Neural cell (in vitro differentiated cells): ENCODE results near the gene LYPD6B. TPM values are rescaled to one million over a fixed set of nuclear protein-coding genes. Genes with fewer than 3 reads are reported as not detected.

Experiments
- H2AFZ ChIP-seq: fragments of 200-600, 300-800 bp; sonication (generic), shearing (Covaris generic); 2 replicates; pipeline ENCODE4 v1.6.0; 2014; ENCODE audit warnings: low read depth, mild to moderate bottlenecking, antibody characterized with exemption, low read length, moderate library complexity
- H3F3A ChIP-seq: fragments of 200-600 bp; shearing (Covaris generic); 2 replicates; pipeline ENCODE4 v1.6.1; 2016; ENCODE audit warnings: mild to moderate bottlenecking, moderate library complexity, mixed read lengths, antibody characterized with exemption, low read length; ENCODE audit not compliant: insufficient read depth, poor library complexity, severe bottlenecking
- H3K27ac ChIP-seq: fragments of 200-600, 300-800 bp; sonication (generic), shearing (Covaris generic); 2 replicates; pipeline ENCODE4 v1.5.1; 2014; ENCODE audit warnings: mild to moderate bottlenecking, low read length, moderate library complexity
- H3K27me3 ChIP-seq: fragments of 300-800, 200-600 bp; sonication (generic), shearing (Covaris generic); 2 replicates; pipeline ENCODE4 v1.6.0; 2014; ENCODE audit warnings: mild to moderate bottlenecking, low read depth, low read length, moderate library complexity; ENCODE audit not compliant: insufficient read depth
- H3K36me3 ChIP-seq: fragments of 300-800, 200-600 bp; sonication (generic), shearing (Covaris generic); 2 replicates; pipeline ENCODE4 v1.5.1; 2014; ENCODE audit warnings: mild to moderate bottlenecking, antibody characterized with exemption, low read length, moderate library complexity; ENCODE audit not compliant: insufficient read depth
- H3K4me2 ChIP-seq: fragments of 300-800, 200-600 bp; sonication (generic), shearing (Covaris generic); 2 replicates; pipeline ENCODE4 v1.6.0; 2014; ENCODE audit warnings: mild to moderate bottlenecking, low read length
- H3K4me3 ChIP-seq: fragments of 300-800, 200-600 bp; sonication (generic), shearing (Covaris generic); 2 replicates; pipeline ENCODE4 v1.5.1; 2014; ENCODE audit warnings: mild to moderate bottlenecking, low read length, moderate library complexity
- H3K79me2 ChIP-seq: fragments of 200-600 bp; shearing (Covaris generic); replicated peaks from 2 replicates; pipeline ENCODE4 v1.6.0; 2014; ENCODE audit warnings: mild to moderate bottlenecking, low read length, moderate library complexity; ENCODE audit not compliant: insufficient read depth
- H3K9ac ChIP-seq: fragments of 300-800, 200-600 bp; sonication (generic), shearing (Covaris generic); 2 replicates; pipeline ENCODE4 v1.6.1; 2016; ENCODE audit warnings: mild to moderate bottlenecking, low read length, mixed read lengths
- H3K9me2 ChIP-seq: fragments of 200-600 bp; shearing (Covaris generic); 2 replicates; pipeline ENCODE4 v1.6.1; 2016; ENCODE audit warnings: mild to moderate bottlenecking, low read length, mixed read lengths; ENCODE audit not compliant: insufficient read depth
- H3K9me3 ChIP-seq: fragments of 200-600, 300-800 bp; sonication (generic), shearing (Covaris generic); 2 replicates; pipeline ENCODE4 v1.6.1; 2016; ENCODE audit warnings: mild to moderate bottlenecking, mixed run types, low read length, moderate library complexity, mixed read lengths
- H4K20me1 ChIP-seq: fragments of 200-600 bp; shearing (Covaris generic); 2 replicates; pipeline ENCODE4 v1.6.1; 2016; ENCODE audit warnings: mild to moderate bottlenecking, mixed run types; ENCODE audit not compliant: insufficient read depth
- CTCF ChIP-seq: fragments of 450-650 bp; IDR thresholded peaks from 2 replicates; pipeline ENCODE4 v1.5.1; 2014; ENCODE audit warnings: antibody characterized with exemption, mild to moderate bottlenecking, moderate library complexity; ENCODE audit not compliant: poor library complexity, severe bottlenecking
- EP300 ChIP-seq: fragments of 450-650 bp; conservative IDR thresholded peaks from 2 replicates; pipeline ENCODE4 v1.6.1; 2014; ENCODE audit warnings: antibody characterized with exemption, mild to moderate bottlenecking, moderate library complexity; ENCODE audit not compliant: poor library complexity, severe bottlenecking
- MXI1 ChIP-seq: fragments of 450-650 bp; conservative IDR thresholded peaks from 2 replicates; pipeline ENCODE4 v1.6.1; 2014; ENCODE audit warnings: antibody characterized with exemption, mild to moderate bottlenecking; ENCODE audit not compliant: poor library complexity, severe bottlenecking
- POLR2AphosphoS5 ChIP-seq: IDR thresholded peaks from 2 replicates; pipeline ENCODE4 v1.6.1; 2012
- SMC3 ChIP-seq: fragments of 450-650 bp; conservative IDR thresholded peaks from 2 replicates; pipeline ENCODE4 v1.6.1; 2014; ENCODE audit warnings: antibody characterized with exemption, mild to moderate bottlenecking, moderate library complexity; ENCODE audit not compliant: poor library complexity
- TAF1 ChIP-seq: IDR thresholded peaks from 2 replicates; pipeline ENCODE4 v1.6.1; 2012; ENCODE audit warnings: low read depth
- polyA plus RNA-seq: library from polyadenylated mRNA; depleted of rRNA; stranded (reverse); fragments of >200 nt; gene quantifications from 2 replicates; pipeline ENCODE4 v1.2.3, GENCODE V29; 2014
- TF ChIP-seq, protein P1 (sequence below): IDR thresholded peaks from 2 replicates; pipeline ENCODE4 v1.6.1; 2012; ENCODE audit warnings: borderline replicate concordance

The LYPD6B gene
- polyA plus RNA-seq, 1 donor from 2014 or later, result 0.68 TPM

- Histone ChIP-seq H2AFZ (no peak overlapping the region), H3K79me2 (no peaks in the 10 kb centered on the region), H3K9me2 (no peaks in the 10 kb centered on the region)
Observed at GRCh38 chr2:149103081-149103620, 64.7 kb downstream of the LYPD6B start.

DNA sequence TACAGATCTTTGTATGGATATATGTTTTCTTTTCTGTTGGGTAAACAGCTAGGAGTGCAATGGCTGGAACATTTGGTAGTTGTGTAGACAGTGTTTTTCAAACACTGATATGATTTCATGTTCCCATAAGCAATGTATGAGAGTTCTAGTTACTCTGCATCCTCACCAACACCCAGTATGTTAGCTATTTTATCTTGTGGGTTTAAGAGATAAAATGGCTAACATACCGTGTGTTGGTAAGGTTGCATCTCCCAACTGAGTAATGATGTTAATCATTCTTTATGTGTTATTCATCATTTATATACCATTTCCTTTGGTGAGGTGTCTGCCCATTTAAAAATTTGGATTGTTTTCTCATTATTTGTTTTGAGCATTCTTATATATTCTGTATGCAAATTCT, 65.7 kb downstream of the LYPD6B start:
- H3K36me3 ChIP-seq, result no peaks in the 10 kb centered on the region
- H3F3A ChIP-seq, result no peaks in the 10 kb centered on the region
- TF ChIP-seq SMC3, result no peak

More at GRCh38 chr2:149103081-149103620, 64.7 kb downstream of the LYPD6B start:
- no peaks in the 10 kb centered on the region for H3K27me3 ChIP-seq
- H3K9ac ChIP-seq, result no peak overlapping the region
- TF ChIP-seq POLR2AphosphoS5 (no peak), TAF1 (no peak), EP300 (no peak)
- no peak overlapping the region for H3K4me3 ChIP-seq
- no peak overlapping the region for H3K27ac ChIP-seq
- H3K9me3 ChIP-seq, result no peaks in the 10 kb centered on the region
- no peaks in the 10 kb centered on the region for H3K36me3 ChIP-seq
- H3K4me2 ChIP-seq, result no peak overlapping the region
- H4K20me1 ChIP-seq, result no peaks in the 10 kb centered on the region
- no peaks in the 10 kb centered on the region for H3F3A ChIP-seq

GRCh38 chr2:149112068-149112467, 73.6 kb downstream of the LYPD6B start:
- TF ChIP-seq TAF1, result no peak
- TF ChIP-seq POLR2AphosphoS5, result no peak
- TF ChIP-seq EP300, result no peak
- TF ChIP-seq, protein P1, sequence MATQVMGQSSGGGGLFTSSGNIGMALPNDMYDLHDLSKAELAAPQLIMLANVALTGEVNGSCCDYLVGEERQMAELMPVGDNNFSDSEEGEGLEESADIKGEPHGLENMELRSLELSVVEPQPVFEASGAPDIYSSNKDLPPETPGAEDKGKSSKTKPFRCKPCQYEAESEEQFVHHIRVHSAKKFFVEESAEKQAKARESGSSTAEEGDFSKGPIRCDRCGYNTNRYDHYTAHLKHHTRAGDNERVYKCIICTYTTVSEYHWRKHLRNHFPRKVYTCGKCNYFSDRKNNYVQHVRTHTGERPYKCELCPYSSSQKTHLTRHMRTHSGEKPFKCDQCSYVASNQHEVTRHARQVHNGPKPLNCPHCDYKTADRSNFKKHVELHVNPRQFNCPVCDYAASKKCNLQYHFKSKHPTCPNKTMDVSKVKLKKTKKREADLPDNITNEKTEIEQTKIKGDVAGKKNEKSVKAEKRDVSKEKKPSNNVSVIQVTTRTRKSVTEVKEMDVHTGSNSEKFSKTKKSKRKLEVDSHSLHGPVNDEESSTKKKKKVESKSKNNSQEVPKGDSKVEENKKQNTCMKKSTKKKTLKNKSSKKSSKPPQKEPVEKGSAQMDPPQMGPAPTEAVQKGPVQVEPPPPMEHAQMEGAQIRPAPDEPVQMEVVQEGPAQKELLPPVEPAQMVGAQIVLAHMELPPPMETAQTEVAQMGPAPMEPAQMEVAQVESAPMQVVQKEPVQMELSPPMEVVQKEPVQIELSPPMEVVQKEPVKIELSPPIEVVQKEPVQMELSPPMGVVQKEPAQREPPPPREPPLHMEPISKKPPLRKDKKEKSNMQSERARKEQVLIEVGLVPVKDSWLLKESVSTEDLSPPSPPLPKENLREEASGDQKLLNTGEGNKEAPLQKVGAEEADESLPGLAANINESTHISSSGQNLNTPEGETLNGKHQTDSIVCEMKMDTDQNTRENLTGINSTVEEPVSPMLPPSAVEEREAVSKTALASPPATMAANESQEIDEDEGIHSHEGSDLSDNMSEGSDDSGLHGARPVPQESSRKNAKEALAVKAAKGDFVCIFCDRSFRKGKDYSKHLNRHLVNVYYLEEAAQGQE, result no peak
- no peak for TF ChIP-seq MXI1
- TF ChIP-seq CTCF, result no peak
- H3K27ac ChIP-seq, result no peak overlapping the region
- no peaks in the 10 kb centered on the region for H3K9me3 ChIP-seq
- H3F3A ChIP-seq, result no peaks in the 10 kb centered on the region
- H3K79me2 ChIP-seq, result no peaks in the 10 kb centered on the region
- no peaks in the 10 kb centered on the region for H3K9me2 ChIP-seq
- no peak overlapping the region for H3K4me3 ChIP-seq
- H3K9ac ChIP-seq, result no peak overlapping the region
- H3K4me2 ChIP-seq, result no peak overlapping the region
- no peaks in the 10 kb centered on the region for H4K20me1 ChIP-seq
- H2AFZ ChIP-seq, result no peak overlapping the region
- no peaks in the 10 kb centered on the region for H3K36me3 ChIP-seq
- no peaks in the 10 kb centered on the region for H3K27me3 ChIP-seq

More for the DNA sequence above, 65.7 kb downstream of the LYPD6B start:
- Histone ChIP-seq H3K9ac (no peak overlapping the region), H3K9me2 (no peaks in the 10 kb centered on the region), H3K9me3 (no peaks in the 10 kb centered on the region), H4K20me1 (no peaks in the 10 kb centered on the region), H3K27ac (no peak overlapping the region), H3K4me2 (no peak overlapping the region), H2AFZ (no peak overlapping the region), H3K4me3 (no peak overlapping the region), H3K79me2 (no peaks in the 10 kb centered on the region), H3K27me3 (no peaks in the 10 kb centered on the region)
